Peyer's patch (tissue), 4 donors: ENCODE data around the gene NCR2. TPM values are rescaled to one million over a fixed set of nuclear protein-coding genes. Genes with fewer than 3 reads are reported as not detected.

Experiments used
- DNase-seq, 3 donors: peaks; one replicate each; pipeline ENCODE4 v3.0.0-alpha.2; 2017 to 2019
- H3K27ac ChIP-seq, 4 donors: fragments of 200-600 bp; sonication (generic); one replicate each; pipeline ENCODE4 v1.5.1; 2016 to 2019
- H3K27me3 ChIP-seq, 2 donors: fragments of 200-600 bp; sonication (generic); one replicate each; pipeline ENCODE4 v1.5.1; 2019
- H3K36me3 ChIP-seq, 3 donors: fragments of 200-600 bp; sonication (generic); one replicate each; pipeline ENCODE4 v1.5.1; 2016 to 2019
- H3K4me1 ChIP-seq, 4 donors: fragments of 200-600 bp; sonication (generic); one replicate each; pipeline ENCODE4 v1.5.1; 2016 to 2019
- H3K4me3 ChIP-seq, 4 donors: fragments of 200-600 bp; sonication (generic); 1 replicate in 3 of 4; 2 replicates in 1 of 4; pipeline ENCODE4 v1.5.1; 2016 to 2019; ENCODE audit warnings: mild to moderate bottlenecking in 1 of 4
- H3K9me3 ChIP-seq, 4 donors: fragments of 200-600 bp; sonication (generic); one replicate each; pipeline ENCODE4 v1.5.1; 2016 to 2019; ENCODE audit warnings: mild to moderate bottlenecking in 1 of 4
- CTCF ChIP-seq, 6 experiments: fragments of 450-650 bp in 4 of 6; fragments of 200-600 bp in 2 of 6; sonication (generic) in 1 of 6; IDR thresholded peaks; one replicate each; pipeline ENCODE4 v1.5.1; 2017 to 2019; ENCODE audit warnings: antibody characterized with exemption in 6 of 6, mild to moderate bottlenecking in 3 of 6, moderate library complexity in 1 of 6
- POLR2A ChIP-seq, 2 donors: fragments of 450-650 bp; IDR thresholded peaks; one replicate each; pipeline ENCODE4 v1.5.1; 2017; ENCODE audit warnings: antibody characterized with exemption in 2 of 2, mild to moderate bottlenecking in 2 of 2, moderate library complexity in 2 of 2
- total RNA-seq, 4 donors: library from RNA; depleted of rRNA; stranded (reverse); fragments of >200 nt; gene quantifications; one replicate each; pipeline ENCODE4 v1.1.0, GENCODE V29; 2016

Gene NCR2
- total RNA-seq, 4 donors from 2014 or later, result not detected

- Histone ChIP-seq H3K9me3 (no peaks in the 10 kb centered on the region), H3K27me3 (no peaks in the 10 kb centered on the region), H3K4me1 (peaks cover 0 to 11% (median 5%) of the 10 kb centered on the region in 4 donors), H3K4me3 (no peak overlapping the region), H3K27ac (no peak overlapping the region), H3K36me3 (no peaks in the 10 kb centered on the region)
- DNase-seq, result no peak
- TF ChIP-seq POLR2A (IDR thresholded peaks at IDR 0.05), result no peak
- TF ChIP-seq CTCF (IDR thresholded peaks at IDR 0.05), result no peak
Observed at GRCh38 chr6:41338659-41339058, 3.3 kb downstream of the NCR2 start.

GRCh38 chr6:41341580-41341979, 6.2 kb downstream of the NCR2 start:
- TF ChIP-seq CTCF (IDR thresholded peaks at IDR 0.05), result no peak
- TF ChIP-seq POLR2A (IDR thresholded peaks at IDR 0.05), result no peak
- peaks cover 0 to 4% (median 0%) of the 10 kb centered on the region in 4 donors for H3K4me1 ChIP-seq
- no peaks in the 10 kb centered on the region for H3K36me3 ChIP-seq
- no peak for DNase-seq
- H3K27me3 ChIP-seq, result no peaks in the 10 kb centered on the region
- no peak overlapping the region for H3K4me3 ChIP-seq
- no peaks in the 10 kb centered on the region for H3K9me3 ChIP-seq
- H3K27ac ChIP-seq, result no peak overlapping the region

- Histone ChIP-seq H3K27me3 (no peaks in the 10 kb centered on the region), H3K4me3 (no peak overlapping the region), H3K9me3 (no peaks in the 10 kb centered on the region), H3K4me1 (peaks cover 0 to 4% (median 0%) of the 10 kb centered on the region in 4 donors), H3K27ac (no peak overlapping the region), H3K36me3 (no peaks in the 10 kb centered on the region)
- TF ChIP-seq CTCF (IDR thresholded peaks at IDR 0.05), result no peak
- TF ChIP-seq POLR2A (IDR thresholded peaks at IDR 0.05), result no peak
- no peak for DNase-seq
Observed at GRCh38 chr6:41342241-41342640, 6.8 kb downstream of the NCR2 start.

- Histone ChIP-seq H3K4me1 (peaks cover 0 to 4% (median 0%) of the 10 kb centered on the region in 4 donors), H3K4me3 (no peak overlapping the region), H3K27me3 (no peaks in the 10 kb centered on the region), H3K27ac (no peak overlapping the region), H3K9me3 (no peaks in the 10 kb centered on the region), H3K36me3 (no peaks in the 10 kb centered on the region)
- no peak for TF ChIP-seq POLR2A (IDR thresholded peaks at IDR 0.05)
- no peak for TF ChIP-seq CTCF (IDR thresholded peaks at IDR 0.05)
- DNase-seq, result no peak
Observed at GRCh38 chr6:41343641-41344187, 8.3 kb downstream of the NCR2 start.

- Histone ChIP-seq H3K9me3 (no peaks in the 10 kb centered on the region), H3K4me1 (peaks cover 0 to 4% (median 0%) of the 10 kb centered on the region in 4 donors), H3K27me3 (no peaks in the 10 kb centered on the region), H3K36me3 (no peaks in the 10 kb centered on the region), H3K4me3 (no peak overlapping the region), H3K27ac (no peak overlapping the region)
- no peak for DNase-seq
- no peak for TF ChIP-seq CTCF (IDR thresholded peaks at IDR 0.05)
- no peak for TF ChIP-seq POLR2A (IDR thresholded peaks at IDR 0.05)
Observed at GRCh38 chr6:41344876-41345275, 9.5 kb downstream of the NCR2 start.

GRCh38 chr6:41345901-41346300, 10.5 kb downstream of the NCR2 start:
- Histone ChIP-seq H3K27me3 (no peaks in the 10 kb centered on the region), H3K27ac (no peak overlapping the region), H3K4me3 (no peak overlapping the region), H3K4me1 (peaks cover 0 to 4% (median 0%) of the 10 kb centered on the region in 4 donors), H3K36me3 (no peaks in the 10 kb centered on the region), H3K9me3 (no peaks in the 10 kb centered on the region)
- DNase-seq, result no peak
- TF ChIP-seq POLR2A (IDR thresholded peaks at IDR 0.05), result no peak
- no peak for TF ChIP-seq CTCF (IDR thresholded peaks at IDR 0.05)
